H4 (cell line): ENCODE data around the gene MOGAT1. TPM values are rescaled to one million over a fixed set of nuclear protein-coding genes. Genes with fewer than 3 reads are reported as not detected.
"Not testable (repeated sequence)": the region's sequence is repeated elsewhere in the genome, so short reads cannot be mapped to it uniquely, and the experiment has no call there.

ENCODE experiments used
- DNase-seq: peaks from one replicate; pipeline ENCODE4 v3.0.0-alpha.2; 2015; ENCODE audit warnings: low spot score
- total RNA-seq: library from RNA; depleted of rRNA; stranded (reverse); fragments of >200 nt; shearing (Covaris generic); gene quantifications from 2 replicates; pipeline ENCODE4 v1.2.3, GENCODE V29; 2014

The MOGAT1 gene
- total RNA-seq, 1 experiment from 2014 or later = not detected

DNA sequence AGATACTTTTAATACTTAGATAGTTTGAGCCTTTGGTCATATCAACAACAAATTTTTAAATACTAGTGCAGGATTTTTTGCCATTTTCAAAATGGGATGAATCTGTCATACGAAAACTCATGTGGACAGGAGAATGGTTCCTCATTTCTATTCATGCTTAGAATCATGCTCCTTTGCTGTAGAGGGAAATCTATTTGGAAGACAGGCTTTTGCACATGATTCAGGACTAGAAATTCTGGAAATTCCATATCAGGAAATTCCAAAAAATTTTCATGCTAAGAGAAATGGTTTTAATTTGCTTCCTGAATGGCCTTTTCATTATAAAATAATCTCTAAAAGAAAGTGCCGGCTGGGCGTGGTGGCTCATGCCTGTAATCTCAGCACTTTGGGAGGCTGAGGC lies 39.3 kb downstream of the MOGAT1 start:
- DNase-seq = no peak

DNA sequence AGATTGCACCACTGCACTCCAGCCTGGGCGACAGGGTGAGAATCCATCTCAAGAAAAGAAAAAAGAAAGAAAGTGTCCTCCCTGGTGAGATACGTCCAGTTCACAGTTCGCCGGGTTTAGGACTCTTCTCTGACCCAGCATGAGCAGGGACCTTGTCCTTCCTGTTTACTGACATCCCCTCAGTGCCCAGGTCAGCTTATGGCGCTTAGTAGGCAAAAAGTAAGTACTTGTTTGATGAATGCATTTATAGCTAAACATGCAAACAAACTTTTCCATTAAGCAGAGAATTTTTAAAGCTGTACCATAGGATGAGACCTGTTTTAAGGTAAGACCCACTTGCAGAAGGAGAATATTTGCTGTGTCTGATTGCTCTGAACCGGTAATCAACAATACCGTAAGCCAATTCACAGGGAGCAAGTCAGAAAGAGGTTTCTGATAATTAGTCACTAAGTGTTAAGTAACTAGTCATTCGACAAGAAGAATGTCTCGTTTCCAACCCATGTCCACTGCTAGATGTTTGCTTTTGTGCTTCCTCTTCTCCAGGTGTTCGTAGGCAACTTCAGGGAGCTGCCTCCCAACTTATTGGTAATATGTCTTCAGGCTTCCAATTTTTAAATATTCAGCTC lies 40.0 kb downstream of the MOGAT1 start:
- DNase-seq = no peak

DNA sequence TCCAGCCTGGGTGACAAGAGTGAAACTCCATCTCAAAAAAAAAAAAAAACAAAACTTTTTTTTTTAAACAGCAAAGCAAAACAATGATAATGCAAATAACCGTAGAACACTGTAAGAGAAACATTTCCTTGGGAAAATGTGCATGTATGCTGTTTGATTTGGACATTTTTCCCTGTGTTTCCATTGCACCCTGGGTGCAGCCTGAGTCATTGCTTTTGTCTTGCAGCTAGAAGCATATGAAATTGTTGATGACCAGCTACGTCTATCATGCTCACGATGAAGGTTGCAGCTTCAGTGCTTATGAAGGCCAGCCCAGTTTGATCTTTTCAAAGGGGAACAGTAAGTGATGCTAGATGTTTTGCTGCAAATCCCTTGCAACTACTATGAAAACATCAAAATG lies 41.5 kb downstream of the MOGAT1 start:
- DNase-seq = no peak

DNA sequence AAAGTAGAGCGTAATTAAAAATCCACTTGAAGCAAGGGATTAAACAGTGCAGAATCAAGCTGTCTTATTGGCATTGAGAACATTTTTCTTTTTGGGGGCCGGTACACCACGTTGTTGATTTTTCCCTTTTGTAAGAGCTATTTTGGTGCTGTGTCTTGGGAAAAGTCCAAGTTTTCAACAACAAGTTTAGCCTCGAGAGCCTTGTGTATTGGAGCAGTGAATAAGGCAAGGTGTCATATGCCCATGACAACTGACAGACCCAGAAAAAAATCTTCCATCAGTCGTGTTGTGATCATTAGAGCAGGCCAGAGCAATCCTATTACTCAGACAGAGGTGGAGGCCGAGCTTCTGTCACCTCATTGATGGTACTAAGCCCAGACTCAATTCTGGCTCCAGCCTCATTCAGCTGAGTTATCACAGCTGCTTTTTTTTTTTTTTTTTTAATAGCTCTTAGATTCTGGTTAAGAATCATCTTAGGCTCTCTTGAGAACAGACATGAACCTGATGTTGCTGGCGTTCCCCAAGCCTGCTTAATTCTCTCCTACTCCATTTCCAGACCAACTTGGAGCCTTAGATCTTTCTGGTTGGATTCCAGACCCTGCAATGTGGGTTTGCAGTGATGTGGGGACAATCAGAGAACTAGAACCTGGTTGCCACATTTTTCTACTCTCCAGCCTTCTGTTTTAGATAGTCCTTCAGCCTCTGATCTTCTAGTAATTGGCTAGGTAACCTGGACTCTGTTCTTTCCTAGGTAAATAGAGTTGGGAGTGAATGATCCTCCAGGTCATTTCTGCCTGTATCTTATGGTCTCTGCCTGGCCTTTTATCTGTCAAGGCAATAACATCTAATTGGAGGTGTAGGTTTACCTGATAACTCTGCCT lies 43.1 kb downstream of the MOGAT1 start:
- DNase-seq = no peak

DNA sequence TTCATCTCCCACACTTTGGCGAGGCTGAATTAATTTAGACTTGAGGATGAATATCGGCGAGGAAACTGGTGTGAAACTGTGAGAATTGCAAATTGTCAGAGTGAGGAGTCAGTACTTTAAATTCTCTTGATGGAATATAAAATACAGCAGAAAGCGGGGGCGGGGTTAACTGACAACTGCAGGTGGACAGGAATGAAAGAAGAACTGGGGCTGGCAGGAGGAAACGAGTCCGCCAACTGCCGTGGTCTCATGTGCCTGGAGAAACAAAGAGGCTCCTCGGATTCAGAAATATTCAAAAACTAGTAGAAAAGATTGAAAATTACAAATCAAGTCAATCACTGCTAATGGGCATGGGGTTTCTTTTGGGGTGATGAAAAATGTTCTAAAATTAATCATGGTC lies 44.3 kb downstream of the MOGAT1 start:
- DNase-seq = no peak

DNA sequence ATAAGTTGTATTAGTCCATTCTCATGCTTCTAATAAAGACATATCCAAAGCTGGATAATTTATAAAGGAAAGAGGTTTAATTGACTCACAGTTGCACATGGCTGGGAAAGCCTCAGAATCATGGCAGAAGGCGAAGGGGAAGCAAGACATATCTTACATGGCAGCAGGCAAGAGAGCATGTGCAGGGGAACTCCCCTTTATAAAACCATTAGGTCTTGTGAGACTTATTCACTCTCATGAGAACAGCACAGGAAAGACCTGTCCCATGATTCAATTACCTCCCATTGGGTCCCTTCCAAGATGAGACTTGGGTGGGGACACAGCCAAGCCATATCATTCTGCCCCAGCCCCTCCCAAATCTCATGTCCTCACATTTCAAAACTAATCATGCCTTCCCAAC lies 48.3 kb downstream of the MOGAT1 start:
- not testable (repeated sequence) for DNase-seq

DNA sequence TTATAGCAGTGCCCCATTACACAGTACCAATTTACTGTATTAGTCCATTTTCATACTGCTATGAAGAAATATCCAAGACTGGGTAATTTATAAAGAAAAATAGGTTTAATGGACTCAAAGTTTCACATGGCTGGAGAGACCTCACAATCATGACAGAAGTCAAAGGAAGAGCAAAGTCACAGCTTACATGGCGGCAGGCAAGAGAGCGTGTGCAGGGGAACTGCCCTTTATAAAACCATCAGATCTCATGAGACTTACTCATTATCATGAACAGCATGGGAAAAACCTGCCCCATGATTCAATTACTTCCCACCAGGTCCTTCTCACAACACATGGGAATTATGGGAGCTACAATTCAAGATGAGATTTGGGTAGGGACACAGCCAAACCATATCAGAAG lies 50.1 kb downstream of the MOGAT1 start:
- not testable (repeated sequence) for DNase-seq

DNA sequence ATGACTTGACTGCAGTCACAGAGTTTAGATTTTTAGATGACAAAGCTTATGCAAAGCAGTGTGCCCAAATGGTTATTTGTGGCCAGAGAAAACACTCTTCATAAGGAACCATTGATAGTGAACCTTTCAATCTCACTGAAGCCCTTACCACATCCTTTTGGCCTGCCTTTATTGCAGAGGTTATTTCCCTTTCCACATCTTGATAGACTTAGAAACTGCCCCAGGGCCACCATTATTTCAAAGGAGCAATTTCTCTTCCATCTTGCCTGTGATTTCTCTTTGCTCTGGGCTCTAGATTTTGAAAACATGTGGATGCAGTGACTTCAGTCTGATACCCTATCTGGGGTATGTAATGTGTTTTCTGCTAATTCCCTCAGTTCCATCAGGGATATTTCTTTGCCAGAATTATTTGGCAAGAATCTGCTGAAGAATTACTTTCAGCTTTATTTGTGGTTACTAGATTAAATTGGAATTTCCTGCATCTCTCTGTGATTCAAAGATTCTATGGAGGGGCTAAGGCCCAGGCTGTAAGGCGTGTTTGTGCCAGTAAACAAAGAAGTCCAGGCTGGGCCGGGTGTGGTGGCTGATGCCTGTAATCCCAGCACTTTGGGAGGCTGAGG lies 51.0 kb downstream of the MOGAT1 start:
- DNase-seq = peak; percentile 40

DNA sequence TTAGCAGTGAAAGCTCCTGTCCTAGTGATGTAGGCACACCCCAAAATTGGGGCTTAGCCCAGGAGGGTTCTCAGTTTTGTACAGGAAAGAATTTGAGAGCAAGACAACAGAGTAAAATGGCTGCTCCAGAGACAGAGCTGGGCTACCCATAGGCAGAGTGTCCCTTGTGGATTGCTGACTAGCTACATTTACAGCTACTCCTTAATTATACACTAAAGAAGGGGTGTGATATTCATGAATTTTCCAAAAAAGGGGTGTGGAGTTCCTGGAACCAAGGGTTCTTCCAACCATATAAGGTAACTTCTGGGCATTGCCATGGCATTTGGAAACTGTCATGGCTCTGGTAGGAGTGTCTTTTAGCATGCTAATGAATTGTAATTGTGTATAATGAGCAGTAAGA lies 52.8 kb downstream of the MOGAT1 start:
- no peak for DNase-seq

DNA sequence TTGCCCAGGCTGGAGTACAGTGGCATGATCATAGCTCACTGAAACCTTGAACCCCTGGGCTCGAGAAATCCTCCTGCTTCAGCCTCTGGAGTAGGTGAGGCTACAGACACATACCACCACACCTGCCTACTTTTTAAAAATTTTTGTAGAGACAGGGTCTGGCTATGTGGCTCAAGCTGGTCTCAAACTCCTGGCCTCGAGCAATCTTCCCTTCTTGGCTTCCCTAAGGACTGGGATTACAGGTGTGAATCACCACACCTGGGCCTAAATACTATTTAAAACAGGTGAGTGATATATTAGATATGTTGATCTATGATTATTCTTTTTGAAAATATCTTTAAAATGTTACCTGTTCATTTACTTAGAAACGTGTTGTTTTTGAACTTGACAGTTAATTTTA lies 57.2 kb downstream of the MOGAT1 start:
- no peak for DNase-seq

- no peak for DNase-seq
These were observed 59.0 kb downstream of the MOGAT1 start for GRCh38 chr2:222730366-222730999.

DNA sequence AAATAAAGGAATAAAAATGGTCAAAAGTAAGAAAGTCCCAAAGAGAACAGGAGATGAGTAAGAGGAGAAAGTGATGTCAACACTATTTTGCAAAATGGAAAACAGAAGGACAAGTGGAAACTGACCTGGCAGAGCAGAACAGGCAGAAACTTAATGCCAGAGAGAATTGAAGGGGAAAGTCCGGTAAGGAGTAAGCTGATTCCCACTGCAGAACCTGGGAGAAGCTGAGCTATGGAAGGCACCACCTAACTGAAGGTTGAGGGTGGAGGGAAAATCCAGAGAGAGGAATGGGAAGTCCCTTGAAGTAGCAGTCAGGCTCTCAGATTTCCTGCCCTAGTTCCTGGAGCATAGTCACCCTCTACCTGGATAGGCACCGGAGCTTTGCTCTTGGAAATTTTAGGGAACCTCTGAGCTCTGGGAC lies 59.8 kb downstream of the MOGAT1 start:
- DNase-seq = no peak

GRCh38 chr2:222732489-222733178 lies 61.2 kb downstream of the MOGAT1 start:
- DNase-seq = no peak

DNA sequence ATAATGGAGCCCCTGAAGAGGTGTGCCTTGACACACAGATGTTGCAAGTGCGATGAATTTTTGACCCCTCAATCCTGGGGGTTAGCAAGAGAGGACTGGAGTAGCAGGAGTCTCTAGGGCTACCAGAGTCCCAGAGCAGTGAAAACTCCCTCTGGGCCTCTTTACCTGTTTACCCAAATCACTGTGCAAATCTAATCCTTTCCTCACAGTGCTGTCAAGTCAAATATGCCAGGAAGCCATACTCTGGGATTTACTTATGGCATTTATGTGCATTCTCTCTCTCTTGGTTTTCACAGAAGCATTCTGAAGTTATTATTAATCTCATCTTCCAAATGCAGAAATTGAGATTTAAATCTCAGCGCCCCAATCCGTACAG lies 62.0 kb downstream of the MOGAT1 start:
- no peak for DNase-seq

- DNase-seq = no peak
These were observed 62.6 kb downstream of the MOGAT1 start for GRCh38 chr2:222733846-222734702.

GRCh38 chr2:222734703-222735014 lies 63.2 kb downstream of the MOGAT1 start:
- no peak for DNase-seq

DNA sequence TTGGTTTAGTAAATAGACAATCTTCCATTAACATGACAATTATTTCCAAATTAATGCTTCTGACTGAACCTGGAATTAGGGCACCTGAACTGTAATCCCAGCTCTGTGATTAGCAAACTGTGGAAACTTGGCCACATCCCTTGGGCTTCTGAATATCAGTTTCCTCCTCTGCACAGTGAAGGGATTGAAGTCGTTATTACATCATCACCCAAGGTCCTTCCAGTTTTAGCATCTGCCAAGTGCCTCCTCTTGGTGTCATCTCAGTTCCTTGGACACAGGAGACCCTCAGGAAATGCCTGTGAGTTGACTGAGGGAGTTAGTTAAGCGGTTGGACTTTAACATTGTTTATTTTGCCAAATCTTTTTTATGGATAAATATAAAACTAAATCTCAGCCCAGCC lies 64.8 kb downstream of the MOGAT1 start:
- no peak for DNase-seq

DNA sequence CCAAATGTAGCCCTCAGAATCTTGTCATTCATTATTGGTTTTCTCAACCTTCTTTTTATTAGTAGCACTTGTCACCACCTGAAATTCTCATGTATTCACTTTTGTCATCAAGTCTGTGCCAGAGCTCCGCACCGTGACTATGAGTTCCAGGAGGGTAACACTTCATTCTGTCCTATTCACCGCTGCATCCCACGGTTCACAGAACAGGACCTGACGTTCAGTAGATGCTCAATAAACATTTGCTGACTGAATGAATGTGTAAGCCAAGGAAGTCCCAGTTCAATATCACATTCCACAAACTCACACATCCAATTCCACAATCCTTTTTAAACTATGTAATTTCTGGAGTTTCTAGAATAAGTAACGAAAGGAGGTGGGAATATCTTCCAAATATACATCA lies 65.5 kb downstream of the MOGAT1 start:
- no peak for DNase-seq

- DNase-seq = no peak
These were observed 66.9 kb downstream of the MOGAT1 start for GRCh38 chr2:222738312-222738711.

- DNase-seq = no peak
These were observed 67.4 kb downstream of the MOGAT1 start for GRCh38 chr2:222738809-222739208.

GRCh38 chr2:222739939-222740338 lies 68.5 kb downstream of the MOGAT1 start:
- DNase-seq = no peak
